HepG2 (cell line): Measurements from ENCODE around the gene DUSP16.

ENCODE experiments used
- CTCF ChIP-seq: sonication (generic); formaldehyde crosslinking; IDR thresholded peaks from 2 replicates; pipeline ENCODE4 v1.5.0; 2020; ENCODE audit warnings: mild to moderate bottlenecking, missing genetic modification reagents, moderate library complexity
- HDAC2 ChIP-seq: sonication (generic); formaldehyde crosslinking; IDR thresholded peaks from 2 replicates; pipeline ENCODE4 v1.4.0; 2020; ENCODE audit warnings: missing genetic modification reagents
- PBX3 ChIP-seq: sonication (generic); formaldehyde crosslinking; IDR thresholded peaks from 2 replicates; pipeline ENCODE4 v1.8.1; 2023; ENCODE audit warnings: missing genetic modification reagents, inconsistent platforms, borderline replicate concordance
- PHF8 ChIP-seq: sonication (generic); formaldehyde crosslinking; IDR thresholded peaks from 2 replicates; pipeline ENCODE4 v1.5.0; 2020; ENCODE audit warnings: missing genetic modification reagents
- PRDM10 ChIP-seq: sonication (generic); formaldehyde crosslinking; IDR thresholded peaks from 2 replicates; pipeline ENCODE4 v1.4.0; 2020; ENCODE audit warnings: low read depth, missing genetic modification reagents
- RELA ChIP-seq: sonication (generic); formaldehyde crosslinking; IDR thresholded peaks from 2 replicates; pipeline ENCODE4 v1.4.0; 2020; ENCODE audit warnings: missing genetic modification reagents
- SIN3A ChIP-seq: IDR thresholded peaks from 2 replicates; pipeline ENCODE4 v1.6.1; 2011; ENCODE audit warnings: low read depth, mild to moderate bottlenecking, control low read depth, low read length, borderline replicate concordance
- TAF15 ChIP-seq: fragments of 200-400 bp; formaldehyde crosslinking; IDR thresholded peaks from one replicate; pipeline ENCODE4 v1.6.1; 2018; ENCODE audit warnings: mild to moderate bottlenecking, low read depth, low read length; ENCODE audit not compliant: poor library complexity, severe bottlenecking
- ZNF274 ChIP-seq: sonication (generic); formaldehyde crosslinking; IDR thresholded peaks from 2 replicates; pipeline ENCODE4 v1.5.1; 2020; ENCODE audit warnings: mild to moderate bottlenecking, missing genetic modification reagents
- ZNF3 ChIP-seq: IDR thresholded peaks from 2 replicates; pipeline ENCODE4 v1.7.0; 2017; ENCODE audit warnings: inconsistent platforms
- ZNF333 ChIP-seq: sonication (generic); formaldehyde crosslinking; IDR thresholded peaks from 2 replicates; pipeline ENCODE4 v1.4.0; 2020; ENCODE audit warnings: mild to moderate bottlenecking, missing genetic modification reagents, borderline replicate concordance
- ZNF644 ChIP-seq: IDR thresholded peaks from 2 replicates; pipeline ENCODE4 v1.6.1; 2016; ENCODE audit warnings: low read depth
- ZNF761 ChIP-seq: sonication (generic); formaldehyde crosslinking; conservative IDR thresholded peaks from 2 replicates; pipeline ENCODE4 v1.4.0; 2020; ENCODE audit warnings: mild to moderate bottlenecking, missing genetic modification reagents

DNA sequence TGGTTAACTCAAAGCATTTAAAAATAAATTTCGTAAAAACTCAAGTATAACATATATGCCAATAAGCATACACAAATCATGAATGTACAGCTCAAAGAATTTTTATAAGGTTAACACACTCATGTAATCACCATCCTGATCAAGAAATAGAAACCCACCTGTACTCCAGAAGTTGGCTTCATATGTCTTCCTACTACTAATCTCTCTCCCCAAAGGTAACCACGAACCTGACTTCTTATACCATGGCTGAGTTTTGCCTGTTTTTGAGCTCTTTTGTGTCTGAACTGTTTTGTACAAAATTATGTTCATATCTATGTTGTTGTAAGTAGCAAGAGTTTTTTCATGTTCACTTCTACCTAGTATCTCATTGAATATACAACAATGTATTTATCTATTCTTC lies 18.7 kb downstream of the DUSP16 start:
- TF ChIP-seq SIN3A = no peak
- TF ChIP-seq PRDM10 (CRISPR knock-in tag) = no peak
- no peak for TF ChIP-seq ZNF761 (CRISPR knock-in tag)
- no peak for TF ChIP-seq PHF8 (CRISPR knock-in tag)
- no peak for TF ChIP-seq HDAC2 (CRISPR knock-in tag)
- TF ChIP-seq ZNF644 (CRISPR knock-in tag) = no peak
- no peak for TF ChIP-seq ZNF274
- TF ChIP-seq TAF15 = no peak
- no peak for TF ChIP-seq CTCF (CRISPR knock-in tag)
- TF ChIP-seq RELA (CRISPR knock-in tag) = no peak
- TF ChIP-seq ZNF3 = no peak
- TF ChIP-seq PBX3 (CRISPR knock-in tag) = no peak
- TF ChIP-seq ZNF333 (CRISPR knock-in tag) = no peak
